Medulla oblongata (tissue), 1 donor: Measurements from ENCODE around the gene NHLRC1.

ENCODE experiments used
- DNase-seq: peaks from one replicate; pipeline ENCODE4 v3.0.0-alpha.2; 2015; ENCODE audit errors: extremely low spot score

The NHLRC1 gene

DNA sequence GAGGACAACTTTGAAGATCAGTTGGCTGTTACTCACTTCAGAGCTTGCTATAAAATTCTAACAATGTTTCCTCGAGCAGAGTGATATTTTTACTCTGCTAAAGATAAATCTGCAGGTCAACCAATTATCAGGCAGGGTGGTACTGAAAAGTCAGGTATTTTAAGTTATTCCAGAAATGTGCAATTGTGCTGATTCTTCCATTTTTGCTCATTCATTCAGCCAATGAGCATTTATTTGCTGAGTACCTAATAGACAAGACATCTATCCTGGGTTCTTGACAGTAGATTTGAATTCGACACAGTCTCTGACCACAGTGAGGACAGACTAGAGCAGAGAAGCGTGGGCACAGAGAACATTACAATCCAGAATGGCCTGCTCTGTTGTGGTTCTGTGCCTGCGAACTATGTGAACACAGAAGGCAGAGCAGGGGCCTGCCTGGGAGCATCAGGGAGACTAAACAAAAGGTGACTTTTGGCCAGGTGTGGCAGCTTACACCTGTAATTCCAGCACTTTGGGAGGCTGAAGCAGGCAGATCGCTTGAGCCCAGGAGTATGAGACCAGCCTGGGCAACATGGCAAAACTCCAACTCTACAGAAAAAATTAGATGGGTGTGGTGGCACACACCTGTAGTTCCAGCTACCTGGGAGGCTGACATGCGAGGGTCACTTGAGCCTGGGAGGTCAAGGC lies 17.6 kb upstream of the NHLRC1 start:
- DNase-seq: no peak

- no peak for DNase-seq
These were observed 16.4 kb upstream of the NHLRC1 start for GRCh38 chr6:18138906-18139305.

GRCh38 chr6:18136260-18136659 lies 13.8 kb upstream of the NHLRC1 start:
- no peak for DNase-seq

DNA sequence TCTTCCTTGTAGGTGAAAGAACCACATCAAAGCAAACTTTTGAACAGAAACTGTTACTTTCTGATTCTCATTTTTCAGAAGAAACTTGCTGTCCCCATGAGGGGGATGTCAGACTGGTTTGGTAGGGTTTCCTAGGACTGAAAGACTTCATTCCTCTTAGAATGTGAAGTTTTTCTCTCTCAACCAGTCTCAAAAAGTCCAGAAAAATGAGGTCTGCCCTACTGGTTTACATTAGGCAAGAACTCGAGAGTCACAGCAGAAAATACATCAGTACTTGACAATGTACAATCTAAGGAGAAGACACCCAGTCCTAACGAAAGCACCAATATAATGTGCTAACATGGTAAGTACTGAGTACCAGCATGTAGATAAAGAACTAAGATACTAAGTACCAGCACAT lies 12.7 kb upstream of the NHLRC1 start:
- no peak for DNase-seq

- DNase-seq: no peak
These were observed 9.9 kb upstream of the NHLRC1 start for GRCh38 chr6:18132346-18132745.

- DNase-seq: no peak
These were observed 3.6 kb upstream of the NHLRC1 start for GRCh38 chr6:18126121-18126520.

DNA sequence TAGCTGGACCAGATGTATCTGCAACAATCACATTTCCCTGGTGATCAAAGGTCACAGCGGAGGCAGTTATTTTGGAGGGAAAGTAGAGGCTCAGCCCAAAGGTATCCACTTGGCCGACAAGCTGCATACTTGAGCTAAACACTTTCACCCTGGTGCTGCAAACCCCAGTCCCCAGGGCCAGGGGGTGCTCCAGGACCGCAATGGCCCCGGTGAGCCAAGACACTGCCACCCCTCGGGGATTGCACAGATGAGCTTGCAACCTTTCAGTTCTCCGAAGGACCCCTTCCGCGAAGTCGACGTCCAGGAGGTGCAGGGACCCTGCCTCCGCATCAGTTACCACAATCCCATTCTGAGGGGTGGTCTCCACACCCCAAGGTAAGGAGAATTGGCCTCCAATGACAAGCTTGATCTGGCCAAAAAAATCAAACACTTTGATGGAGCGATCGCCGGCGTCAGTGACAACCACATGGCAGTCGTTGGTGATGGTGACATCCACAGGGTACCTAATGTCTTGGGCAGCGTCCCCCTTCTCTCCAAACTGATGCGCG lies 823 bp downstream of the NHLRC1 start:
- DNase-seq: no peak

DNA sequence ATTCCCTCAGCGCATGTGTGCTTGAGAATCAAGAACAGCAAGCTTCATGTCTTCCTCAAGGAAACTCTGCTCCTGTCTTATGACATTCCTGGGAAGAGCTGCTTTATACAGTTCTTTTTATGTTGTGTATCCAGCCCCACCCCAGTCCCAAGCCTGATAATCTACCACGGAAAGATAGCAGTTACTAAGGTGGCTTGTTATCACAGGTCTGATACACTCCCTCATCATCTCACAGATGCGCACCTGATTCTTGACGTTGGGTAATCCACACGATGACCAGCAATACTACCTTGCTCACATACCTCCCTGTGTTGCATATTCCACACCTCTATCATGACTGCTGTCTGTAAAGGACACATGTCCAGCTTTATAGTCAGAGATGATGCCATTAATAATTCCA lies 3.2 kb downstream of the NHLRC1 start:
- DNase-seq: no peak

GRCh38 chr6:18118330-18118729 lies 4.1 kb downstream of the NHLRC1 start:
- DNase-seq: no peak

DNA sequence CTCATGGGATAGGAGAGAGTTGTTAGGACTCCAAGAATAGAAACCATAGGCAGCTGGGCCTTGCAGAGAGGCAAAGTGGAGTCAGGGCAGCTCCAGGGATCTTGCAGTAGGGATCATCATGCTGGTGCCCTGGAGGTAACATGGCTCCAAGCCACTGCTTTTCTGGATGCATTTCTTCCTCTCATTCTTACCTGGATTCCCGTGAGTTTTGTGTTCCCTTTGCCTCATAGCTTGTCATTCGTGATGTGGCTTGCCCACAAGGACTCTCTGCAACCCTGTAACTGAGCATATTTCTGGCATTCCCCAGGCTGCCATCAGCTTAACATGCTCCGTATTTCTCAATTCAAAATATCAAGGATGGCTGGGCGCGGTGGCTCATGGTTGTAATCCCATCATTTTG lies 5.3 kb downstream of the NHLRC1 start:
- no peak for DNase-seq

- DNase-seq: no peak
These were observed 7.1 kb downstream of the NHLRC1 start for GRCh38 chr6:18115356-18115755.

GRCh38 chr6:18110162-18110561 lies 12.3 kb downstream of the NHLRC1 start:
- DNase-seq: no peak

GRCh38 chr6:18107061-18107460 lies 15.4 kb downstream of the NHLRC1 start:
- DNase-seq: no peak

- DNase-seq: no peak
These were observed 19.5 kb downstream of the NHLRC1 start for GRCh38 chr6:18102783-18103509.

GRCh38 chr6:18101873-18102272 lies 20.6 kb downstream of the NHLRC1 start:
- DNase-seq: no peak

- no peak for DNase-seq
These were observed 21.2 kb downstream of the NHLRC1 start for GRCh38 chr6:18101271-18101670.

- DNase-seq: peak; percentile 89
These were observed 22.2 kb downstream of the NHLRC1 start for GRCh38 chr6:18100296-18100695.

DNA sequence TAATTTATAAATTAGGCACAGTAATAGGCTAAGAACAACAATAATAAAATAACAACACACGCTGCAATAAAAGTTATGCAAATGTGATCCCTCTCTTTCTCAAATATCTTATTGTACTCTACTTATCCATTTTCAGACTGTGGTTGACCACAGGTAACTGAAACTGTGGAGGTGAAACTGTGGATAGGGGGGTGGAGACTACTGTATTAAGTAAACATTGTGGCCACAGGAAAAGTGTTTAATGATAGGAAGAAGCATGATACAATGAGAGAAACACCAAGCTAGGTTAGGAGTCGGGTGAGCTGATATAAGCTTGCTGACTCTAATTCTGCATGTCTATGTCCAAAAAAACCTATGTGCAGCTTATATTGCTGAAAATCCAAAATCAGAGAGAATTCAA lies 23.0 kb downstream of the NHLRC1 start:
- DNase-seq: no peak

- DNase-seq: no peak
These were observed 26.1 kb downstream of the NHLRC1 start for GRCh38 chr6:18096423-18096822.

DNA sequence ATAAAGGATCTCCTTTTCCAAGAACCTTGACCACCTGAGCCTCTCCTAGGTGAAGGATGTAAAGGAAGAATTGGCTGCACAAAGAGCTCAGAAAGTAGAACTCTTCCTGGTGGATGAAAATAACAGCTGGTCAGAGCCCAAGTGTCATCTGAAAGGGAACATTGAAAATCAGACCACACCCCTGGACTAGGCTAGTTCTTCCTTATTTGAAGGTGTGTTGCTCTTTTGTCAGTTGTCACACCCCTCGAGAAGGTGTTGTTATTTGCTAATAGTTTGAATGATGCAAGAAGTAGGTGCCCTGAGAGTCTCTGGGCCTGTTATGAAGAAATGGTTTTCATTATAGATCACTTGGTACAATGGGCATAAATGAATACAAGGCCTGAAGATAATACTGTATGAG lies 31.1 kb downstream of the NHLRC1 start:
- DNase-seq: no peak

GRCh38 chr6:18090349-18090786 lies 32.1 kb downstream of the NHLRC1 start:
- no peak for DNase-seq

GRCh38 chr6:18088419-18089296 lies 33.8 kb downstream of the NHLRC1 start:
- DNase-seq: no peak
